ENCODE results near the gene ASCL5.
A peak's percentile ranks its signal among the peaks of the same experiment; 100 is the strongest.
"Not testable (repeated sequence)": the region's sequence is repeated elsewhere in the genome, so short reads cannot be mapped to it uniquely, and the experiment has no call there.

Gene ASCL5

GRCh38 chr1:201167041-201167991 is 40.3 kb upstream of the ASCL5 start:
- Histone ChIP-seq H3K4me3 (ENCODE audit: extremely low read depth, insufficient read depth, low read length, poor library complexity, severe bottlenecking) (no peak overlapping the region), H3K27ac (ENCODE audit: low read depth, low read length, severe bottlenecking) (no peak overlapping the region), H3K4me1 (ENCODE audit: control insufficient read depth, insufficient read depth, low read length, poor library complexity, severe bottlenecking) (no peaks in the 10 kb centered on the region), H3K9me3 (ENCODE audit: control insufficient read depth, low read length) (no peaks in the 10 kb centered on the region), H3K36me3 (ENCODE audit: control insufficient read depth, insufficient read depth, low read length) (no peaks in the 10 kb centered on the region)
- WGBS, 2 experiments (ENCODE audit: insufficient coverage in 2 of 2) = 91 to 92% methylated on average over 8 to 11 of the region's 13 CpGs

DNA sequence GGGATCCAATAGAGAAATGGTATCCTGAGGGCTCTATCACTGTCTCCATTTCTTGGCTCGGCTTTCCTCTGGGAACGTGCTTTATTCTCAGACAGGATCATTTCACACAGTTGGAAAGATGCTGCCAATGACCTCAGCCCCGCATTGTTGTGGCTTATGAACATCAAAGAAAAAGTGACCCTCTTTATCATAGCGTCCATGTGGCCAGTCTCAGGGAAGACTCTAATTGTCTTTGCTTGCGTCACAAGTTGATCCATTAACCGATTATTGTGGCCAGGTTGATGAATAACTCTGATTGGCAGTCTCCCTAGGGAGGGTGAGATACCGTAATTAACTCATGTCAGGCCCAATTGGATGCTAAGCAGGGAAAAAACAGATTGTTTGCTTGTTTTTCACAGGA is 37.7 kb upstream of the ASCL5 start:
- Histone ChIP-seq H3K9me3 (ENCODE audit: control insufficient read depth, low read length) (no peaks in the 10 kb centered on the region), H3K27ac (ENCODE audit: low read depth, low read length, severe bottlenecking) (no peak overlapping the region), H3K36me3 (ENCODE audit: control insufficient read depth, insufficient read depth, low read length) (no peaks in the 10 kb centered on the region), H3K4me3 (ENCODE audit: extremely low read depth, insufficient read depth, low read length, poor library complexity, severe bottlenecking) (no peak overlapping the region), H3K4me1 (ENCODE audit: control insufficient read depth, insufficient read depth, low read length, poor library complexity, severe bottlenecking) (no peaks in the 10 kb centered on the region)
- WGBS, 2 experiments (ENCODE audit: insufficient coverage in 2 of 2) = 83 to 89% methylated on average over 7 of the region's 7 CpGs

DNA sequence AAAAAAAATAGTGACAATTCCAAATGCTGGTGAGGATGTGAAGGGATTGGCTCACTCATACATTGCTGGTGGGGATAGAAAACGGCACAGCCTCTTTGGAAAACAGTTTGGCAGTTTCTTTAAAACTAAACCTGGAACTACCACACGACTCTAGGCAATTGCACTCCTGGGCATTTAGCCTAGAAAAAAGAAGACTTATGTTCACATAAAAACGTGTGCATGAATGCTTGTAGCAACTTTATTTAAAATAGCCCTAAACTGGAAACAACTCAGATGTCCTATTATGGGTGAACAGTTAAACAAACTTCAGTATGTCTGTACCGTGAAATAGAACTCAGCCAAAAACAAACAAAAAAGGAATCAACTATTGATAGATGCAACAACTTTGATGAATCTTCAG is 36.7 kb upstream of the ASCL5 start:
- H3K27ac ChIP-seq (ENCODE audit: low read depth, low read length, severe bottlenecking) = no peak overlapping the region
- no peaks in the 10 kb centered on the region for H3K4me1 ChIP-seq (ENCODE audit: control insufficient read depth, insufficient read depth, low read length, poor library complexity, severe bottlenecking)
- H3K9me3 ChIP-seq (ENCODE audit: control insufficient read depth, low read length) = no peaks in the 10 kb centered on the region
- no peak overlapping the region for H3K4me3 ChIP-seq (ENCODE audit: extremely low read depth, insufficient read depth, low read length, poor library complexity, severe bottlenecking)
- 82 to 94% methylated on average over 2 of the region's 4 CpGs for WGBS, 2 experiments (ENCODE audit: insufficient coverage in 2 of 2)
- no peaks in the 10 kb centered on the region for H3K36me3 ChIP-seq (ENCODE audit: control insufficient read depth, insufficient read depth, low read length)

GRCh38 chr1:201163036-201163435 is 36.1 kb upstream of the ASCL5 start:
- H3K4me1 ChIP-seq (ENCODE audit: control insufficient read depth, insufficient read depth, low read length, poor library complexity, severe bottlenecking); H3K36me3 ChIP-seq (ENCODE audit: control insufficient read depth, insufficient read depth, low read length); H3K4me3 ChIP-seq (ENCODE audit: extremely low read depth, insufficient read depth, low read length, poor library complexity, severe bottlenecking); H3K9me3 ChIP-seq (ENCODE audit: control insufficient read depth, low read length); H3K27ac ChIP-seq (ENCODE audit: low read depth, low read length, severe bottlenecking): not testable (repeated sequence)
- 87% methylated on average over 7 to 8 of the region's 8 CpGs for WGBS, 2 experiments (ENCODE audit: insufficient coverage in 2 of 2)

DNA sequence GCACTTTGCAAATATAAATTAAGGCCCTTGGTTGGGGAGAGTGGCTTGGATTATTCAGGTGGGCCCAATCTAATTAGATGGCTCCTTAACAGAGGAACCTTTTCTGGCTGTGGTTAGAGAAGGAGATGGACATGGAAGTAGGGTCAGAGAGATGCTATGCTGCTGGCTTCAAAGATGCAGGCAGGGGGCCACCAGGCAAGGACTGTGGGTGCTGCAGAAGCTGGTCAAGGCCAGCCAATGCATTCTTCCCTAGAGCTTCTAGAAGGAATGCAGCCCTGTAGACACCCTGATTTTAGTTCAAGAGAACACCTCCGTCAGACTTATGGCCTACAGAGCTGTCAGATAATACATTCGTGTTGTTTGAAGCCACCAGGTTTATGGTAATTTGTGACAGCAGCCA is 31.0 kb upstream of the ASCL5 start:
- no peak overlapping the region for H3K4me3 ChIP-seq (ENCODE audit: extremely low read depth, insufficient read depth, low read length, poor library complexity, severe bottlenecking)
- H3K4me1 ChIP-seq (ENCODE audit: control insufficient read depth, insufficient read depth, low read length, poor library complexity, severe bottlenecking) = peaks cover 5% of the 10 kb centered on the region
- H3K36me3 ChIP-seq (ENCODE audit: control insufficient read depth, insufficient read depth, low read length) = no peaks in the 10 kb centered on the region
- H3K27ac ChIP-seq (ENCODE audit: low read depth, low read length, severe bottlenecking) = no peak overlapping the region
- 87 to 88% methylated on average over 1 to 2 of the region's 2 CpGs for WGBS, 2 experiments (ENCODE audit: insufficient coverage in 2 of 2)
- no peaks in the 10 kb centered on the region for H3K9me3 ChIP-seq (ENCODE audit: control insufficient read depth, low read length)

GRCh38 chr1:201156819-201157218 is 29.8 kb upstream of the ASCL5 start:
- peaks cover 9% of the 10 kb centered on the region for H3K36me3 ChIP-seq (ENCODE audit: control insufficient read depth, insufficient read depth, low read length)
- H3K4me1 ChIP-seq (ENCODE audit: control insufficient read depth, insufficient read depth, low read length, poor library complexity, severe bottlenecking) = peaks cover 5% of the 10 kb centered on the region
- no peaks in the 10 kb centered on the region for H3K9me3 ChIP-seq (ENCODE audit: control insufficient read depth, low read length)
- no peak overlapping the region for H3K4me3 ChIP-seq (ENCODE audit: extremely low read depth, insufficient read depth, low read length, poor library complexity, severe bottlenecking)
- no peak overlapping the region for H3K27ac ChIP-seq (ENCODE audit: low read depth, low read length, severe bottlenecking)

GRCh38 chr1:201156346-201156745 is 29.4 kb upstream of the ASCL5 start:
- 81 to 93% methylated on average over 3 of the region's 3 CpGs for WGBS, 2 experiments (ENCODE audit: insufficient coverage in 2 of 2)
- Histone ChIP-seq H3K9me3 (ENCODE audit: control insufficient read depth, low read length) (no peaks in the 10 kb centered on the region), H3K36me3 (ENCODE audit: control insufficient read depth, insufficient read depth, low read length) (peaks cover 13% of the 10 kb centered on the region), H3K4me3 (ENCODE audit: extremely low read depth, insufficient read depth, low read length, poor library complexity, severe bottlenecking) (no peak overlapping the region), H3K4me1 (ENCODE audit: control insufficient read depth, insufficient read depth, low read length, poor library complexity, severe bottlenecking) (peaks cover 5% of the 10 kb centered on the region), H3K27ac (ENCODE audit: low read depth, low read length, severe bottlenecking) (no peak overlapping the region)

DNA sequence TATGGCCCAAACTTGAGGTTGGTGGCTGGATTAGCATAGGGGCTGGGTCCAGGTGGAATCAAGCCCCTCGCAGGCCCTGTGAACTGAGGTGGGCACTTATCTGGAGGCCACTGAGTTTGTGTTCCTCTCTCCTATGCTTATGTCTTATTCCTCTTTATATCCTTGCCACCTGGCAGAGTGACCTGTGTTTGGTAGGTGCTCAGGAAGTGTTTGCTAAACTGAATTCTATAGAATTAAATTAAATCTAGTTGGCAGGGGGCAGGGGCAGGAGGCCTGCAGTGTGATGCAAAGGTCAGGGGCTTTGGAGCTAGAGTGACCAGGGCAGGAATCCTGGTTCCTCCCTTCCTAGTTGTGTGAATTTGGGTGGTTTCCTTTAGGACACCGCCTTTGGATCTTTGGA is 28.4 kb upstream of the ASCL5 start:
- H3K27ac ChIP-seq (ENCODE audit: low read depth, low read length, severe bottlenecking) = no peak overlapping the region
- WGBS, 2 experiments (ENCODE audit: insufficient coverage in 2 of 2) = no CpG with 5 or more reads among the region's 2 CpGs
- peaks cover 5% of the 10 kb centered on the region for H3K4me1 ChIP-seq (ENCODE audit: control insufficient read depth, insufficient read depth, low read length, poor library complexity, severe bottlenecking)
- H3K4me3 ChIP-seq (ENCODE audit: extremely low read depth, insufficient read depth, low read length, poor library complexity, severe bottlenecking) = no peak overlapping the region
- peaks cover 23% of the 10 kb centered on the region for H3K36me3 ChIP-seq (ENCODE audit: control insufficient read depth, insufficient read depth, low read length)
- no peaks in the 10 kb centered on the region for H3K9me3 ChIP-seq (ENCODE audit: control insufficient read depth, low read length)

DNA sequence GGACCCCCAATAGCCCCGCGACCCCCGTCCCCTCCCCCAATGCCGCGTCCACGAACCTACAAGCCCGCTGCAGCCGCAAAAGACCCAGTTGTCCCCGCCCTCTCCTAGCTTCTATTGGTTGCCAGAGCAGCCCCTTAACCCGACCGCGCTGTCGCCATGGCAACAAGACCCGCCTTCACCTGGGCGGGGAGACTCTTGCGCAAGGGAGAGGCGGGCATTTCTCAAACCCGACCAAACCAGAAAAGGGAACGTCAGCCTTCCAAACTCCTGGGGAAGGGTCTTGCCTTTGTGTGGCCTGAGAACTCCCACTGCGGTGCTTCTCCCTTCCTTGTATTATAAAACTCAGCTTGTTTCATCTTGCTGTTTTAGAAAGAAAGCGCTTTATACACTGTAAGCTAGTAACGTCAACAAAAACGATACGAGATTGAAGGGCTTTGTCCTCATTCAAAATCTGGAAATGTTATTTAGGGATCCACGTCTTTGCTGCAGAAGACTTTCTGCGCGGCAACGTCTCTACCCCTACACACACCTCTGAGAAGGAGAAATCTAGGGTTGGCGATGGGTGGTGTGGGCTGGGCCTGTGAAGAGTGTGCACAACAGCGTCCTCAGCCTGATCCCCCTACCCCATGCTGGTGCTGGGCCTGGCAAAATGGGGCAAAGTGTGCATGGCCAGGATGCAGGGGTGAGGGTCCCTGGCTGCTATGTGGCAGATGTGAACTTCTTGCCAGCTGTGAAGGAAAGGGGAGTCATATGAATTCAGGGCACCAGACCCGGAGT is 27.6 kb upstream of the ASCL5 start, which contains the start of gene TMEM9:
TSS of gene TMEM9 (minus strand) at position 86 of the 777 bp plus-strand sequence. CDS start 551 bp downstream, outside the sequence.
- peaks cover 5% of the 10 kb centered on the region for H3K4me1 ChIP-seq (ENCODE audit: control insufficient read depth, insufficient read depth, low read length, poor library complexity, severe bottlenecking)
- WGBS, 2 experiments (ENCODE audit: insufficient coverage in 2 of 2) = 16 to 28% methylated on average over 23 to 24 of the region's 31 CpGs
- no peaks in the 10 kb centered on the region for H3K9me3 ChIP-seq (ENCODE audit: control insufficient read depth, low read length)
- H3K4me3 ChIP-seq (ENCODE audit: extremely low read depth, insufficient read depth, low read length, poor library complexity, severe bottlenecking) = peak within 1 kb of the TSS; percentile 72
- H3K27ac ChIP-seq (ENCODE audit: low read depth, low read length, severe bottlenecking) = peak within 1 kb of the TSS; percentile 37
- peaks cover 31% of the 10 kb centered on the region for H3K36me3 ChIP-seq (ENCODE audit: control insufficient read depth, insufficient read depth, low read length)

DNA sequence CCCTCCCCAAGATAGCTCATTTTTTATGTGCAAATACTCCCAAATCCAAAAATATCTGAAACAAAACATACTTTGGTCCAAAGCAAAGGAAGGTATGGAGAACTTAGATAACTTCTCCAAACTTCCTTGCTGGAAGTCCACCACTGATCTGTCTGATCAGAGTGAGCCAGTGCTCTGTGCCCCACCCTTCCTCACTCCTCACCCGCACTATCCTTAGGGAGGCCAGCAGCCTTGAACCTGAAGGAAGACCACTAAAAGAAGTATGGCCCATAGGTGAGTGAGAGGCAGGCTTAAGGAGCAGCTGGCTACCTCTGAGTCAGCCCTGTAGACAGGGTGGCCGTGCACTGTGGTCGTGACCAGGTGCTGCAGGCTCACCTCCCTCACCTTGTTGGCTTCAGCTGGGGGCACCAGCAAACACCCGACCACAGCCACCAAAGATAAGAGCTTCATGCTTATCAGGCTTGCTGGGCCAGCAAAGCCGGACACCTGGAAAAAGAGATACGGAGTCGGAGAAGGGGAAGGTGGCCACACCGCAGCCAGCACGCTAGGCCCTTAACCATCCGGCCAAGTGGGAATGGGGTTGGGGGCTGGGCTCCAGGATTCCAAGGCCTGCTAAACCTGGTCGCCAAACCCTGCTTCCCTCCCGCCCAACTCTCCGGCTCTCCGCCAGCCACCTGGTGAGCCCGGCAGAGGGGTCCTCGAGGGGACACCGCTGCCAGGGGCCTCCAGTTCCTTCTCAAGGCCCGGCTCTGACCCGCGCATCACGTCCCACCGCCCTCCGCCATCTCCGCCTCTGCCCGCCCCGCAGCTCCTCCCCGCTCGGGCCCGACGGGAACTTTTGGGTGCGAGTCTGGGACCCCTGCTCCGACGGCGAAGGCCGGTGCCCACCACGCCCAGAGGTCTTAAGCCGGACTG is 26.7 kb upstream of the ASCL5 start:
- 1 to 3% methylated on average over 29 to 31 of the region's 37 CpGs for WGBS, 2 experiments (ENCODE audit: insufficient coverage in 2 of 2)
- H3K27ac ChIP-seq (ENCODE audit: low read depth, low read length, severe bottlenecking) = peak overlapping the region; percentile 37

More for the DNA sequence above, 26.7 kb upstream of the ASCL5 start:
- Histone ChIP-seq H3K9me3 (ENCODE audit: control insufficient read depth, low read length) (no peaks in the 10 kb centered on the region), H3K36me3 (ENCODE audit: control insufficient read depth, insufficient read depth, low read length) (peaks cover 39% of the 10 kb centered on the region), H3K4me1 (ENCODE audit: control insufficient read depth, insufficient read depth, low read length, poor library complexity, severe bottlenecking) (peaks cover 5% of the 10 kb centered on the region), H3K4me3 (ENCODE audit: extremely low read depth, insufficient read depth, low read length, poor library complexity, severe bottlenecking) (peak overlapping the region; percentile 72)

Data from mesodermal cell (in vitro differentiated cells).